HG03571 (cell line): ENCODE measurements around the gene GLYR1.

Experiments used
- ATAC-seq: cut with Tn5 transposase; IDR thresholded peaks from one replicate; pipeline ENCODE4 v1.9.1; 2021; ENCODE audit not compliant: unreplicated experiment

Gene GLYR1

GRCh38 chr16:4850211-4850610 lies 3.1 kb upstream of the GLYR1 start:
- no peak for ATAC-seq

- peak; percentile 17 for ATAC-seq
Measured at GRCh38 chr16:4847774-4848587, 893 bp upstream of the GLYR1 start.

DNA sequence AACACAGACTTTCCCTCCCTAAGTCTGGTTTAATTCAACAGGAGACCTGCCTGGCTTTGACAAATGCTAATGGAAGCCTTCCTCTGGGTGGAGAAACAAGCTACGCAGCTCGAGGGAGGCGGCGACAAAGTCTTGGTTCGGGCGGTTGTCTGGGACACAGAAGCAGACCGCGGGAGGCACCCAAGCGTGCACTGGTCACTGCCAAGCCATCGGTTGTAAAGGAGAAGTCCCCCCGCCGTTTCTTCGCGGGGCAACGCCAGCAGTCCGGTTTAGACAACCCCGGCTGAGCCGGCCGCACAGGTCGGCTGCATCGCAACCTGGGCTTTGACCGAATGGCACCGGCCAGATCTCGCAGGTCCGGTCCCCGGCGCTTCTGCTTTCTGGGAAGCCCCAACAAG lies 586 bp downstream of the GLYR1 start:
- ATAC-seq: peak; percentile 17

GRCh38 chr16:4840984-4841383 lies 6.1 kb downstream of the GLYR1 start:
- ATAC-seq: no peak

DNA sequence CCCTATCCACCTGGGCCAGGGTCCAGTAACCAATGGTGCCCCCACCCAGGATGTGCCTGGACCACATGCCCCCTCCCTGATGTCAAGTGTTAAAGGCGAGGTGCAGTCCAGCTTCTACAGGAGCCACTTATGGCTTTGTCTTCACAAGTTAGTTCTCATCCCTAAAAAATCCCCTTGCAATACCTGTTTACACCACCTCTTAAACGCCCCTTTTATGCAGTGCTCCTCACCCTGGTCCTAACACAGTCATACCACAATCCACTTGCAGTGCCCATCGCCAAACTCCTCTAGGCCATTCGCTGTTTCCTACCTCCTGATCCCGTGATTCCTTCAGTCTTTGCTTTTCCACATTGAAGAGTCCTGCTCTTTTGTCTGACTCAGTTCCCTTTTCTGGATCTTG lies 7.1 kb downstream of the GLYR1 start:
- no peak for ATAC-seq

GRCh38 chr16:4837733-4838501 lies 9.2 kb downstream of the GLYR1 start:
- no peak for ATAC-seq

- no peak for ATAC-seq
Measured at GRCh38 chr16:4836727-4837126, 10.4 kb downstream of the GLYR1 start.

GRCh38 chr16:4833584-4833983 lies 13.5 kb downstream of the GLYR1 start:
- ATAC-seq: no peak

DNA sequence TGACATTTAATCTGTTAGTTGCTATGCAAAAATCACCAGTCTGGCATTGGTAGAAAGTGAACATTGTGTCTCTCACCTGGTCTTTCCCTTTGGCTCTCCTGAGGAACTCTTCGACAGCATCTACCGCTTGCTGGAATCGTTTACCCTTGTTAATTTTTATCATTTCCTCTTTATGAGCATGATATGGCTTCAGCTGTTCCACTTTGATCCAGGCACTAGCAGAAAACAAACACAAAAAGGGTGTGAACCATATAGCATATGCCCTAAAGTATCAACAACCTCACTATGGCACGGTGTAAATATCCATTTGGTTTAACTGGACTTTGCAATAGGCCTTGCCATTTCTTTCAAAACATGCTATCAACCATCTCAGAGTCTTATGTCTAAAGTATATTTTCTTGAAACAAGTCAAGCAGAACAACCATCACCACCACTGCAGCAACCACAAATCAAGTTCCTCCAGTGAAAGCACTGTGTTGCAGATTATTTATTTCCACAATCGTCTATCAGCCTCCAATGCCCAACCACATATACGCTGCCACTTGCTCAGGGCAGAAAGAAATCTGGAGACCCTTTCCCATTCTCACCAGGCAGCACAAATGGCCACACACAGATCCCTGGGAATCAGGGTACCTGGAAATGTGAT lies 14.3 kb downstream of the GLYR1 start:
- no peak for ATAC-seq

- ATAC-seq: no peak
Measured at GRCh38 chr16:4831616-4832015, 15.5 kb downstream of the GLYR1 start.

DNA sequence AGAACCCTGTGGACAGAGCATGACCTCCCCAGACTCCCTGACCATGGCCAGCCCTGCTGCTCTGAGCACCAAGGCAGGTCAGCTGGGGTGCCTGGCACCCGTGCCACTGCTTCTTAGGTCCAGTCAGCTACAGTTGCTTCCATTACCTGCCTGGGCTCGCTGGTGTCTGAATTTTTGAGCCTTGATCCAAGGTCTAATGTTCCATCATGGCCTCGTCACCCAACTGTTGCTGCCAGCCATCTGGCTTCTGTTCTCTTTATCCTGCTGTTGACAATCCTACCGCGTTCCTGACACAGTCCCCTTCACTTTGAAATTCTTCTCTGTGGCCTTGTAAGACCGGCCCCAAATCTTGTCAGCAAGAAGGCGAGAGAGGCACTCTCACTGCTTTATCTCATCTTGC lies 16.7 kb downstream of the GLYR1 start:
- no peak for ATAC-seq

DNA sequence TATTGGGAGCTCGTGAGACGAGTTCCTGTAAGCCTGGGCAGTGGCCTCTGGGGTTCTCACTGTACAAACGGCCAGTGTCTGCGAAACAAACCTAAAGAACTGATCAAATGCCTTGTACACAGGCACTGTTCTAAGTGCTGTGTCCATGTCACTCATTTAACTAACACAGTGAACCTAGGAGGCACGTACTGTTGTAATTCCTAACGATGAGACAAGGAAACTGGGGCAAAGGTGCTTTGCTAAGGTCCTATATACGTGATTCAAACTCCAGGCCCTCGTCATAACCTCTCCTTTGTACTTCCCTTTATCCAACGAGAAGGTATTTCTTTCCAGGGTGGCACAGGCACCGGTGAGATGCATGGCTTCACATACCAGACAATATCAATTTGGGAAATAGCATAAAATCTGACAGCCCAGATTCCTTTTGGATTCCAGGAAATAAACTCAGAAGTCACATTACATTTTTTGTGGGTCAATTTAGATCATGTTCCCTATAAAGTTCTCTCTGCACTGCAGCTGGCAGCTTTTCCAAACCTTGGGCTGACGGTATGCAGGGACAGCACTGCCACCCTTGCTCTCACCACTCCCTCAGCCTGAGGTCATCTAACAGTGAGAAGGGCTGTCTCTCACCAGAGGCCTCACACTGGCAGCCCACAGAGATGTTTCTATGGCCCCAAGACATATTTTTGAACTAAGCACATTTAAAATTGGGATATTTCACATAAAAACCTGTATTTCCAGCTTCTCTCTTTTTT lies 18.3 kb downstream of the GLYR1 start:
- no peak for ATAC-seq

DNA sequence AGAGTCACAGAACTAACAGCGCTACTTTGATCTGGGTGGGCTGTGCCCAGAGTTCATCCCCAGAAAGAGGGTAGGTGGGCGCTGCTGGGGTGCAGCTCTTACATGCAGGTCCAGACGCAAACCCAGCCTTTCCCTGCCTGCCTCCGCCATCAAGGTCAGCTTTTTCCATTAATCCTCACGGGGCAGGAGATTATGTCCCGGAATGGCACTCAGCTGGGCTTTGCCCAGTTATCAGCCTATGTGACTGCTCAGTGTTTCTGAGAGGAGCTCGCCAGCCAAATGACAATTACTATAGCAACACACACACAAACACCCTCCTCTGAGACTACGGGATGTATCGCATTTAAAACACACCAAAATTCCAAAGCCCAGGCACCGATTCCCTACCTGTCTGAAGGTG lies 20.1 kb downstream of the GLYR1 start:
- ATAC-seq: no peak

DNA sequence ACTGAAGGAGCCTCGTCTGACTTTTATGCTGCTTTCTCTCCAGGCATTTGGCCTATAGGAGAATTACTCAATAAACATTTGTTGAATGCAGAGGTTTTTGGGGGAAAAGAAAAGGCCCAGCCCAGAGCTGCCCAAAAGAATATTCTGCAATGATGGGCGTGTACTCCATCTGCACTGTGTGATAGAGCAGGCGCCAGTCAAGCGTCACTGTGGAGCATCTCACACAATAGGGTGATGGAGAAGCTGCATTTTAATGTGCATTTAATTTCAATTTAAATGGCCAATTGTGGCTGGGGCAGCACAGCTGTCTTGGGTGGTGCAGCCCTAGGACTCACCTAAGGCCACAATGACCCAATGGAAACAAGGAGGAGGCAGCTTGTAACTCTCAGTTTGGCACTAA lies 20.6 kb downstream of the GLYR1 start:
- no peak for ATAC-seq

DNA sequence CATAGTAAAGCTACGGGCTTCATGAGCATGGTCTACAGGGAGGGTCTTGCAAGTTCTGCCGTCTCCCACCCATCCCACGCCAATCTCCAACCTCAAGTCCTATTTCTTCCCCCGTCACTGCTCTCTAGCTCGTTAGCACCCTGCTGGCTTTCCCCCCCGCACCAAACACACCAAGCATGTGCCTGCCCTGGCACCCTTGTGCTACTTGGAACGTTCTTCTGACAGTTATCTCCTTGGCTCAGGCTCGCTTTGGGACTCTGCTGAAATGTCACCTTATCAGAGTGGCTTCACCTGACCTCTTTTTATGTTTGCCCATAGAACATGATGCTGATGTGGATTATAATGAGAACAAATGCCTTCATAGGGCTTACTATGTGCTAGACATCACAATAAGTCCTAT lies 21.9 kb downstream of the GLYR1 start:
- no peak for ATAC-seq

DNA sequence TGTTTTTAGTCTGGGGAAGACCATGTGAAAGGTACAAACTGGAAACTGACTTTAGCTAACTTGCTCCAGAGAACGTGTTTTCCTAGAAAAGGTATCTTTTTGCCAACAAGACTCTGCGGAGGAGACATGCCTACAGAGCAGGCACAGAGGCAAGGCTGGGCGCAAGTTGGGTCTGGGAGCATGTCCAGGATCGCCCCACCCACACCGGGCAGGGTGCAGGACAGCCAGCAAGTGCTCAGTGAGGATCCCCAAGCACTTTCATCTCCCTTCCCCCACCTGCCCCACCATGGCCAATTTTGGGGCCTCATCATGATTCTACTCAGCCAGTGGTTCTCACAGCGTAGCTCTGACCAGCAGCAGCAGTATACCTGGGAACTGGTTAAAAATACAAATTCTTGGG lies 26.4 kb downstream of the GLYR1 start:
- ATAC-seq: no peak

GRCh38 chr16:4814542-4815173 lies 32.4 kb downstream of the GLYR1 start:
- no peak for ATAC-seq

GRCh38 chr16:4814046-4814445 lies 33.0 kb downstream of the GLYR1 start:
- ATAC-seq: no peak

GRCh38 chr16:4813251-4814003 lies 33.7 kb downstream of the GLYR1 start:
- no peak for ATAC-seq

GRCh38 chr16:4811773-4812172 lies 35.3 kb downstream of the GLYR1 start:
- ATAC-seq: no peak
